H4 (cell line): ENCODE results near the gene ZDHHC18. TPM values are rescaled to one million over a fixed set of nuclear protein-coding genes. Genes with fewer than 3 reads are reported as not detected.
"Not testable (repeated sequence)": the region's sequence is repeated elsewhere in the genome, so short reads cannot be mapped to it uniquely, and the experiment has no call there.

Experiments
- DNase-seq: peaks from one replicate; pipeline ENCODE4 v3.0.0-alpha.2; 2015; ENCODE audit warnings: low spot score
- total RNA-seq: library from RNA; depleted of rRNA; stranded (reverse); fragments of >200 nt; shearing (Covaris generic); gene quantifications from 2 replicates; pipeline ENCODE4 v1.2.3, GENCODE V29; 2014

ZDHHC18 gene
- total RNA-seq, 1 experiment from 2014 or later = 13.8 TPM

GRCh38 chr1:26791626-26792025, 34.9 kb upstream of the ZDHHC18 start:
- no peak for DNase-seq

GRCh38 chr1:26792924-26793323, 33.6 kb upstream of the ZDHHC18 start:
- no peak for DNase-seq

- no peak for DNase-seq
Observed at GRCh38 chr1:26794391-26794790, 32.1 kb upstream of the ZDHHC18 start.

- no peak for DNase-seq
Observed at GRCh38 chr1:26797627-26798026, 28.9 kb upstream of the ZDHHC18 start.

- DNase-seq = peak; percentile 62
Observed at GRCh38 chr1:26799479-26800142, 26.9 kb upstream of the ZDHHC18 start.

- DNase-seq = not testable (repeated sequence)
Observed at GRCh38 chr1:26803932-26804331, 22.6 kb upstream of the ZDHHC18 start.

GRCh38 chr1:26810105-26810504, 16.4 kb upstream of the ZDHHC18 start:
- DNase-seq = peak; percentile 59

- no peak for DNase-seq
Observed at GRCh38 chr1:26811057-26811456, 15.4 kb upstream of the ZDHHC18 start.

GRCh38 chr1:26811708-26812107, 14.8 kb upstream of the ZDHHC18 start:
- DNase-seq = no peak

- DNase-seq = no peak
Observed at GRCh38 chr1:26814377-26814776, 12.1 kb upstream of the ZDHHC18 start.

GRCh38 chr1:26814893-26815292, 11.6 kb upstream of the ZDHHC18 start:
- no peak for DNase-seq

- no peak for DNase-seq
Observed at GRCh38 chr1:26820784-26821269, 5.7 kb upstream of the ZDHHC18 start.

- no peak for DNase-seq
Observed at GRCh38 chr1:26822737-26823395, 3.6 kb upstream of the ZDHHC18 start.

GRCh38 chr1:26824731-26825130, 1.8 kb upstream of the ZDHHC18 start:
- no peak for DNase-seq

- no peak for DNase-seq
Observed at GRCh38 chr1:26827106-26827604, 667 bp downstream of the ZDHHC18 start.

GRCh38 chr1:26827663-26828062, 1.2 kb downstream of the ZDHHC18 start:
- DNase-seq = no peak

GRCh38 chr1:26828411-26828991, 2.0 kb downstream of the ZDHHC18 start:
- no peak for DNase-seq

GRCh38 chr1:26829184-26829911, 2.9 kb downstream of the ZDHHC18 start:
- no peak for DNase-seq

- DNase-seq = no peak
Observed at GRCh38 chr1:26831059-26831458, 4.6 kb downstream of the ZDHHC18 start.

GRCh38 chr1:26831546-26832248, 5.2 kb downstream of the ZDHHC18 start:
- peak; percentile 45 for DNase-seq

- DNase-seq = no peak
Observed at GRCh38 chr1:26832249-26832960, 5.9 kb downstream of the ZDHHC18 start.
